ENCODE measurements around the gene CWH43. TPM values are rescaled to one million over a fixed set of nuclear protein-coding genes. Genes with fewer than 3 reads are reported as not detected.

CWH43 gene
- total RNA-seq, result not detected in 2 replicates

GRCh38 chr4:48985976-48986653 is at the start of gene CWH43:
Gene CWH43 (plus strand): TSS chr4:48986275. CDS start chr4:48986430, 155 bp downstream.

Small RNAs within 50 kb of the gene (small RNA-seq; reads per million reads assigned to genes)
- not detected for gene AC020593.1

Other genes with a start within 250 kb of the CWH43 start
- 102 and 123 TPM in 2 replicates for gene FRYL, start 206.0 kb upstream of the CWH43 start, total RNA-seq
- 78.4 and 86.9 TPM in 2 replicates for gene OCIAD1, start 155.2 kb upstream of the CWH43 start, total RNA-seq
- gene OCIAD2, start 79.5 kb upstream of the CWH43 start, total RNA-seq, result 63.7 and 83.3 TPM in 2 replicates